ENCODE results near the gene ADI1. TPM values are rescaled to one million over a fixed set of nuclear protein-coding genes. Genes with fewer than 3 reads are reported as not detected.

The ADI1 gene
- total and polyA plus RNA-seq, 2 experiments from 2014 or later: 77.7 to 140 TPM

DNA sequence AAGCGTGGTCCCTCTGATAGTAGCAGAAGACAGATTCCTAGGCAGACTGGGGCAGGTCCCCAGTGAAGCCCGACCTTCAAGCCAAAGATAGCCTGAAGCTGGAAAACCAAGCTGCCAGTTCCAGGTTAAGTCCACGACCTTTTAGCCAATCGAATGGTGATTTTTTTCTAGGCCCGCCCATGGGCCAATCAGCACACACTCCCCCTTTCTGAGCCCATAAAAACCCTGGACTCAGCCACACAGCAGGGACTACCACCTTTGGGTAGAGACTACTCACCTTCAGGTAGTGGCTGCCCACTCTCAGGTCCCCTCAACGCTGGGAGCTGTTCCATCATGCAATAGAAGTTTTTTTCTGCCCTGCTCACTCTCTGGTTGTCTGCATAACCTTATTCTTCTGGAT lies 14.5 kb upstream of the ADI1 start:
- peaks cover 24% of the 10 kb centered on the region for H3F3A ChIP-seq (ENCODE audit: insufficient read depth)
- no peaks in the 10 kb centered on the region for H3K79me2 ChIP-seq (ENCODE audit: insufficient read depth)
- no peak overlapping the region for H3K4me3 ChIP-seq
- H4K20me1 ChIP-seq (ENCODE audit: insufficient read depth): no peaks in the 10 kb centered on the region
- H3K9me2 ChIP-seq (ENCODE audit: insufficient read depth): no peaks in the 10 kb centered on the region
- H3K27ac ChIP-seq: no peak overlapping the region
- no peak overlapping the region for H2AFZ ChIP-seq
- H3K4me1 ChIP-seq (ENCODE audit: insufficient read depth): peaks cover 15% of the 10 kb centered on the region
- no peaks in the 10 kb centered on the region for H3K9me3 ChIP-seq (ENCODE audit: low read depth)
- no peaks in the 10 kb centered on the region for H3K36me3 ChIP-seq (ENCODE audit: low read depth)
- no peak overlapping the region for H3K9ac ChIP-seq
- in situ Hi-C loops (cut with MboI): no loop called here
- no peak for TF ChIP-seq EZH2phosphoT487 (IDR thresholded peaks at IDR 0.05; ENCODE audit: insufficient read depth, low read depth)
- TF ChIP-seq EZH2 (IDR thresholded peaks at IDR 0.05; ENCODE audit: insufficient read depth, poor library complexity, severe bottlenecking): no peak
- 96% methylated on average over 6 of the region's 6 CpGs for WGBS, 2 experiments (ENCODE audit: low coverage in 1 of 2, low lambda C conversion rate in 2 of 2, missing lambda C conversion rate in 2 of 2)
- H3K4me2 ChIP-seq (ENCODE audit: unreplicated experiment): no peak overlapping the region
- H3K27me3 ChIP-seq (replicated peaks; ENCODE audit: insufficient read depth): no peaks in the 10 kb centered on the region
- no peak for DNase-seq

DNA sequence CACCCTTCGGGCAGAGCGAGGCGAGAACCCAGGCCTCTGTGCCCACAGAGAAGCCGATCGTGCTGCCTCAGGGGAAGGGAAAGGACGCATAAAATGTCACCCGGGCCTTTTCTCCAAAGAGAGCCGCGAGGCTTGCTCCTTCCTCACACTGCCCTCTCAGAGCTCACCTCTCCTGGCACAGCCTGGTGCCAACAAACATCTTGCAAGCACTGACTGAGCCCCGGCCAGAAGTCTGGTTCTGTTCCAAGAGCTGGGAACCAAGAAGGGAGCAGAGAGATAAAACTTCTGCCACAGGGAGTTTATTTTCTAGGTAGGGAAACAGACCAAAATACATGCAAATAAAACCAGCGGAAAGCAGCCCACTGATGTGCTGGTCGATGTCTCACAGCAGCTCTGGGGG lies 13.6 kb upstream of the ADI1 start:
- Histone ChIP-seq H3K4me1 (ENCODE audit: insufficient read depth) (peaks cover 15% of the 10 kb centered on the region), H4K20me1 (ENCODE audit: insufficient read depth) (no peaks in the 10 kb centered on the region), H2AFZ (no peak overlapping the region), H3K9ac (no peak overlapping the region), H3K9me3 (ENCODE audit: low read depth) (no peaks in the 10 kb centered on the region), H3K9me2 (ENCODE audit: insufficient read depth) (no peaks in the 10 kb centered on the region), H3K4me2 (ENCODE audit: unreplicated experiment) (no peak overlapping the region), H3K79me2 (ENCODE audit: insufficient read depth) (no peaks in the 10 kb centered on the region), H3K27me3 (replicated peaks; ENCODE audit: insufficient read depth) (no peaks in the 10 kb centered on the region), H3K4me3 (no peak overlapping the region), H3K27ac (no peak overlapping the region), H3F3A (ENCODE audit: insufficient read depth) (peaks cover 24% of the 10 kb centered on the region), H3K36me3 (ENCODE audit: low read depth) (no peaks in the 10 kb centered on the region)
- no peak for DNase-seq
- 93 to 95% methylated on average over 12 of the region's 12 CpGs for WGBS, 2 experiments (ENCODE audit: low coverage in 1 of 2, low lambda C conversion rate in 2 of 2, missing lambda C conversion rate in 2 of 2)
- in situ Hi-C loops (cut with MboI): no loop called here
- TF ChIP-seq EZH2 (IDR thresholded peaks at IDR 0.05; ENCODE audit: insufficient read depth, poor library complexity, severe bottlenecking) (no peak), EZH2phosphoT487 (IDR thresholded peaks at IDR 0.05; ENCODE audit: insufficient read depth, low read depth) (no peak)

DNA sequence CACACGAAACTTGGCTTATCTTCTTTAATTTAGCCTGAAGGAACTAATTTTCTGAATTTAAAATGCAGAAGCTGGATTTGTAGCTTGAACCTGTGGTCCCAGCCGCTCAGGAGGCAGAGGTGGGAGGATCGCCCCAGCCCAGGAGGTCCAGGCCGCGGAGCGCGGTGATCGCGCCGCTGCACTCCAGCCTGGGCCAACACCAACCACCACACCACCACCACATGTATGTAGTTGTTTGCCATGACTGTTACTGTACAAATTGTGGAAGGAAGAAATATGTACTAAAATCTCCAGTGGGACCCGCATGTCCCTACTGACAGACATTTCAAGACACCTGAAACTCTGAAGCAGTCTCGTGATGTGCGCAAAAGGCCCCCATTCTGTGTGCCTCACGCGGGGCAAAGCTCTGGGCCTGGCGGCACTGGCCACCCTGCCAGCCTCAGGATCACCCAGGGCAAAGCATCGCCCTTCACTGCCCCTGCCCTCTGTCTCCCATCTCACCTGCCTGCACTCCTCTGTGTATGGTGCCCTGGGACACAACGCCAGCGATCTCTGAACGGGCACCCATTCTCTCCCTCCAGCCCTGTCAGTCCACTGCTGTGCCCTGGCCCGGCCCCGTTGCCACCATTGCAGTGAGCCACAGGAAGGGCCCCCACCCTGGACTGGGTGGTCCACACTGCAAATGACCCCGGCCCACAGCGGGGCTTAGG lies 10.1 kb upstream of the ADI1 start:
- H3K4me2 ChIP-seq (ENCODE audit: unreplicated experiment): no peak overlapping the region
- no peaks in the 10 kb centered on the region for H3K27me3 ChIP-seq (replicated peaks; ENCODE audit: insufficient read depth)
- no peak for TF ChIP-seq EZH2 (IDR thresholded peaks at IDR 0.05; ENCODE audit: insufficient read depth, poor library complexity, severe bottlenecking)
- no peak for TF ChIP-seq EZH2phosphoT487 (IDR thresholded peaks at IDR 0.05; ENCODE audit: insufficient read depth, low read depth)
- H3K9ac ChIP-seq: no peak overlapping the region
- DNase-seq: no peak
- H3K9me3 ChIP-seq (ENCODE audit: low read depth): no peaks in the 10 kb centered on the region
- no peak overlapping the region for H3K4me3 ChIP-seq
- no peaks in the 10 kb centered on the region for H4K20me1 ChIP-seq (ENCODE audit: insufficient read depth)
- WGBS, 2 experiments (ENCODE audit: low coverage in 1 of 2, low lambda C conversion rate in 2 of 2, missing lambda C conversion rate in 2 of 2): 96 to 98% methylated on average over 24 of the region's 24 CpGs
- no peaks in the 10 kb centered on the region for H3K79me2 ChIP-seq (ENCODE audit: insufficient read depth)
- no peak overlapping the region for H2AFZ ChIP-seq
- no peaks in the 10 kb centered on the region for H3F3A ChIP-seq (ENCODE audit: insufficient read depth)
- H3K9me2 ChIP-seq (ENCODE audit: insufficient read depth): no peaks in the 10 kb centered on the region
- in situ Hi-C loops (cut with MboI): no loop called here
- H3K36me3 ChIP-seq (ENCODE audit: low read depth): no peaks in the 10 kb centered on the region
- H3K4me1 ChIP-seq (ENCODE audit: insufficient read depth): no peaks in the 10 kb centered on the region
- no peak overlapping the region for H3K27ac ChIP-seq

DNA sequence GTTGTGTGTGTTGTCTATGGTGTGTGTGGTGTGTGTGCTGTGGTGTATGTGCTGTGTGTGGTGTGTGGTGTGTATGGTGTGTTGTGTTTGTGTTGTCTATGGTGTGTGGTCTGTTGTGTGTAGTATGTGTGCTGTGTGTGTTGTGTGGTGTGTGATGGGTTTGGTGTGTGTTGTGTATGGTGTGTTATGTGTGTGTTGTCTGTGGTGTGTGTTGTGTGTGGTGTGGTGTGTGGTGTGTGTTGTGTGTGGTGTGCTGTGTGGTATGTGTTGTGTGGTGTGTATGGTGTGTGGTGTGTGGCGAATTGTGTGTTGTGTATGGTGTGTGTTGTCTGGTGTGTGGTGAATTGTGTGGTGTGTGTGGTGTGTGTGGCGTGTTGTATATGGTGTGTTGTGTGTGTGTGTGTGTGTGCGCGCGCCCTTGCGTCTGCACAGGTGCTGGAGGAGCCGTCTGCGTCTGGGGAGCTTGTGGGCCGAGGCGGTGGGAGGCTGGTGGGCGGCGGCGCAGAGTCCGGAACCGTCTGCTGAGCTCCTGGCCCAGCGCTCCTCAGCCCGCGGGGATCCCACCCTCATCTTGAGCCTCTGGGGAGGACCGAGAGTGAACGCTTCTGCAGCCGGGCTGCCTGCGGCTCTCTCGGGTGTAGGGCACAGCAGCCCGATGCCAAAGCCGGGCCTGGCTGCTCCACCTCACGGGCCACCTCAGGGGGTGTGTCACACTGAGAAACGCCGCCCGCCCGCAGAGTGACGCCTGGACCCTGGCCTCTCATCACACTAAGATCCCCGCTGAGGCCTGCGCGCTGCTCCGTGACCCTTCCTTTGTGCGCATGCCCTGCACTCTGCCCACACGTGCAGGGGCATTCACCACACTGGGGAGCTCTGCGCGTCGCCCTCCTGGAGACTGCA lies 8.8 kb upstream of the ADI1 start:
- H3K79me2 ChIP-seq (ENCODE audit: insufficient read depth): no peaks in the 10 kb centered on the region
- peaks cover 3% of the 10 kb centered on the region for H3F3A ChIP-seq (ENCODE audit: insufficient read depth)
- no peaks in the 10 kb centered on the region for H3K9me3 ChIP-seq (ENCODE audit: low read depth)
- H3K9me2 ChIP-seq (ENCODE audit: insufficient read depth): no peaks in the 10 kb centered on the region
- no peak overlapping the region for H3K4me2 ChIP-seq (ENCODE audit: unreplicated experiment)
- no peaks in the 10 kb centered on the region for H4K20me1 ChIP-seq (ENCODE audit: insufficient read depth)
- peaks cover 11% of the 10 kb centered on the region for H3K4me1 ChIP-seq (ENCODE audit: insufficient read depth)
- H3K27me3 ChIP-seq (replicated peaks; ENCODE audit: insufficient read depth): no peaks in the 10 kb centered on the region
- WGBS, 2 experiments (ENCODE audit: low coverage in 1 of 2, low lambda C conversion rate in 2 of 2, missing lambda C conversion rate in 2 of 2): 87 to 89% methylated on average over 23 to 36 of the region's 40 CpGs
- H2AFZ ChIP-seq: no peak overlapping the region
- no peak overlapping the region for H3K9ac ChIP-seq
- H3K27ac ChIP-seq: no peak overlapping the region
- H3K4me3 ChIP-seq: no peak overlapping the region
- in situ Hi-C loops (cut with MboI): no loop called here
- TF ChIP-seq EZH2 (IDR thresholded peaks at IDR 0.05; ENCODE audit: insufficient read depth, poor library complexity, severe bottlenecking): no peak
- TF ChIP-seq EZH2phosphoT487 (IDR thresholded peaks at IDR 0.05; ENCODE audit: insufficient read depth, low read depth): no peak
- DNase-seq: no peak
- no peaks in the 10 kb centered on the region for H3K36me3 ChIP-seq (ENCODE audit: low read depth)
